ENCODE measurements around the gene MTPN.

Gene MTPN

DNA sequence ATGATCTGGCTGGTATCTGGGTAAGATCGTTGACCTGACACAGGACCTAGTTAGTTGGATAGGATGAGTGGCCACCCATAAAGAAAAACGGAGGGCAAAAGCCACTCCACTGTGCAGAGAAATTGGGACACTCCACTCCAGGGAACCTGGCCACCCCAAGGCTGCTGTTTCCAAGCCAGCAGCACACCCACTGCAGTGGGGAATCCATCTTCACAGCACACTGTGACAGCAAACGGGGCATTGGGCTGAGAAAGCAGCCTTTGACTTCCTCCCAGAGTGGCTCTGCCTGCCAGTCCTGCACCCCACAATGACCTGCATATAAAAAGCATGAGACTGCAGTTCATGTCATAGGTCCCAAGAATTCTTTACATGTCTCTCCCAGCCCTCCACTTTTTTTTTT, 52.9 kb downstream of the MTPN start:
- no peak for DNase-seq (ENCODE audit: low read depth in 2 of 2)

DNA sequence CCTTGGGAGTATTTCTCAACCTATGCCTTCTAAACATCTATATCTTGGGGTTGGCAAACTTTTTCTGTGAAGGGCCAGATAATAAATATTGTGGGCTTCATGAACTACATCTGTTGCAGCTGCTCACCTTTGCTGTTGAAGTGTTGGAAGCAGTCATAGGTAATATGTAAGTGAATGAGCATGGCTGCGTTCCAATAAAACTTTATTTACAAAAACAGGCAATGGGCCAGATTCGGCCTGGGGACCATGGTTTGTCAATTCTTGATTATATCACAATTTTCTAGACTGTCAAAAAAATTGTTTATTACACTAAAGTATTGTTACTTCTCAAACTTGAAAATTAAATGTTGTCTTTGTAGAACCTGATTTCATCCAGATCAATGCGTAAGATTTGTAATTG, 54.9 kb downstream of the MTPN start:
- no peak for DNase-seq (ENCODE audit: low read depth in 2 of 2)

- DNase-seq (ENCODE audit: low read depth in 2 of 2): no peak
These were observed 56.7 kb downstream of the MTPN start for GRCh38 chr7:135920478-135920877.

- no peak for DNase-seq (ENCODE audit: low read depth in 2 of 2)
These were observed 57.9 kb downstream of the MTPN start for GRCh38 chr7:135919071-135919841.

DNA sequence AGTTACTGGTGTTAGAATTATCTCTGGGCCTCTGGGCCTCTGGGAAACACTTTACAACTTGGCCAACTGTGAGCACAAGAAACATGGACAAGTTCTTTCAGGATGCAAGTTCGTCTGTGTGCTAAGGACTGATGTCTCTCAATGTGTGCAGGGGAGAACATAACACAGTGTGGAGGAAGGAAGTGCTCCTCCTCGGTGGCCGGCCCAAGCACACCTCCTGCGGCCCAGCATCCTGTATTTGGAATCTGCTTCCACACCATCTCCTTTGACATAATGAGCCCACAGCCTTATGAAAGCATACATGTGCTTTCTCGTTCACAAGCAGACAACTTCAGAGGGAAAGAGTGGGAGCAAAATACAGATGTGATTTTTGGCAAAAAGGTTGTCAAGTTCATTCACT, 59.0 kb downstream of the MTPN start:
- DNase-seq (ENCODE audit: low read depth in 2 of 2): no peak

DNA sequence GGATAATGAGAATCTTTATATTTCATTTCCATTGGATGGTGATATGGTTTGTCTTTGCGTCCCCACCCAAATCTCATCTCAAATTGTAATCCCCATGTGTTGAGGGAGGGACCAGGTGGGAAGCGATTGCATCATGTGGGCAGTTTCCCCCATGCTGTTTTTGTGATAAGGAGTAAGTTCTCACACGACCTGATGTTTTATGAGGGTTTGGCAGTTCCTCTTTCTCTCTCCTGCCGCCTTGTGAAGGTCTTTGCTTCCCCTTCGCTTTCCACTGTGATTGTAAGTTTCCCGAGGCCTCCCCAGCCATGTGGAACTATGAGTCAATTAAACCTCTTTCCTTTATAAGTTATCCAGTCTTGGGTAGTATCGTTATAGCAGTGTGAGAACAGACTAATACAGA, 59.4 kb downstream of the MTPN start:
- DNase-seq (ENCODE audit: low read depth in 2 of 2): no peak

GRCh38 chr7:135914346-135914745, 62.8 kb downstream of the MTPN start:
- DNase-seq (ENCODE audit: low read depth in 2 of 2): no peak

- no peak for DNase-seq (ENCODE audit: low read depth in 2 of 2)
These were observed 63.8 kb downstream of the MTPN start for GRCh38 chr7:135913404-135913803.

DNA sequence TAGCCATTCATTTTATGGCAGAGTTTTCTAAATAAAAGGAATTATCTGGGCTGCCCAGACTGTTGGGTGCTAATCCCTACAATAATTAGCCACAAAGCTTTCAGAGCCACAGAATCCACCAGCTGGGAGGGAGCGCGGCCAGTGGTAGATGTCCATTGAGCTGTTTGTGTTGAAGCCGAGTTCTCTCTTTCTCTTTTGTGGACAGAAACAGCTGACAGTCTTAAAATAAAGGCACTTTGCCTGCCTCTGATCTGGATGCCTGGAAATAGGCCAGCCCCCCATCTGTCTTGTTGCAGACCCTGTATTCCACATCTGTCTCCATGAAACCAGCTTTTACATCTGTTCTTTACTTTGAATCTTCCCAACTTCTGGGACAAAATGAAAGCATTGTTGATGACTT, 66.1 kb downstream of the MTPN start:
- DNase-seq (ENCODE audit: low read depth in 2 of 2): no peak

DNA sequence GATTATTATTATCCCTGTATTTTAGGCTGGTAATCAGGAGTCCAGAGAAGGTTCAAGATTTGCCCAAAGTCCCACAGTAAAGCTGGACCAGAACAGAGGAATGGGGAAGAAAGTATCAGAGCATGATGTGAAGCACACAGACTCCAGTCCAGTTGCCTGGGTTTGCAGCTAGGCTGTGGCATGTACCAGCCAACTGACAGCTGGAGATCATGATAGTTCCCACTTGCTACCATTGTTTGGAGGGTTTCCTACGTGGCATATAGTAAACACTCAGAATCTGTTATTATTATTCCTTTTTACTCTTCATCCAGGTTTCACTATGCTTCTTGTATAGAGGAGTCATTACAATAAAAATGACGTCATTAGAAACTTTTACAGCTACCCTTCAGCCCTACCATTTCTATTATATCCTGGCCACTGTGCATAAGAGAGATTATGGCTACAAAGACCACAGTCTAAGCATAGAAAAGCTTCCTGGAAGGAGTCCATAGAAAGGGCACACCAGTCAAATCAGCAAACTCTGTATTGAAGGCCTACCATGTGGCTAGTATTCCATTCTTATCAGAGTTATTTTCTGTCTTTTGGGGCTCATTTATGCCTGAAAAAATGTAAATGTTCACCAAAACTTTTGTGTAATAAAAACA, 66.6 kb downstream of the MTPN start:
- DNase-seq (ENCODE audit: low read depth in 2 of 2): no peak

DNA sequence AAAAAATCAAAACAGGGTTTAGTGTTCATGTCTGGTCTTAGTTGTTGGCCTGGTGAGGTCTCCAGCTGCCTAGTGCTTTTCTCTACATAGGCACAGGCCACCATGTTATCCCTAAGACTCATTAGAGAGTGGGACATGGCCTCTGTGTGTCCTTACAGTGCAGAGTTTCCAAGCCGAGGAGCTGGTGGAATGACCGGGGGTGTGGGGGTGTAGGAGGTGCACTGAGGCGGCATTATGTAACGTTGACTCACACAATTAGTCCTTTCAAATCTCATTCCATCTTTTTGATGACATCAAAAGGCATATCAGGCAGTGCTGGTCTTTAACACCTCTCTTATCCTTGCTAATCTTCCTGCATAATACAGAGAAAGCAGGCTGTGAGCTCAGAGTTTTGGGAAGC, 71.3 kb downstream of the MTPN start:
- DNase-seq (ENCODE audit: low read depth in 2 of 2): no peak

- DNase-seq (ENCODE audit: low read depth in 2 of 2): no peak
These were observed 71.8 kb downstream of the MTPN start for GRCh38 chr7:135905355-135905754.

DNA sequence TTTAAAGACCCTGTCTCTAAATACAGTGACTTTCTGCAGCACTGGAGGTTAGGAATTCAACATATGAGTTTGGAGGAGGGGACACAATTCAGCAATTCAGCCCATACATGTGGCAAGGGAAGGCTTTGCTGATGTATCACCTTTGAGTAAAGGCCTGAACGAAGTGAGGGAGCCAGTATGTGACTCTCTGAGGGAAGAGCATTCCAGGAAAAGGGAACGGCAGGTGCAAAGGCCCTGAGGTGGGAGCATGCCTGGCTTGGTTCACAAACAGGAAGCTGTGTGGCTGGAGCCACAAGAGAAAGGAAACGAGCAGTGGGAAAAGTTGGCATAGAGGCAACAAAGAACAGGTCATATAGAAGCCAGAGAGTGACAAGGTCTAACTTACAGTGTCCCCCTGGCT, 72.9 kb downstream of the MTPN start:
- no peak for DNase-seq (ENCODE audit: low read depth in 2 of 2)

DNA sequence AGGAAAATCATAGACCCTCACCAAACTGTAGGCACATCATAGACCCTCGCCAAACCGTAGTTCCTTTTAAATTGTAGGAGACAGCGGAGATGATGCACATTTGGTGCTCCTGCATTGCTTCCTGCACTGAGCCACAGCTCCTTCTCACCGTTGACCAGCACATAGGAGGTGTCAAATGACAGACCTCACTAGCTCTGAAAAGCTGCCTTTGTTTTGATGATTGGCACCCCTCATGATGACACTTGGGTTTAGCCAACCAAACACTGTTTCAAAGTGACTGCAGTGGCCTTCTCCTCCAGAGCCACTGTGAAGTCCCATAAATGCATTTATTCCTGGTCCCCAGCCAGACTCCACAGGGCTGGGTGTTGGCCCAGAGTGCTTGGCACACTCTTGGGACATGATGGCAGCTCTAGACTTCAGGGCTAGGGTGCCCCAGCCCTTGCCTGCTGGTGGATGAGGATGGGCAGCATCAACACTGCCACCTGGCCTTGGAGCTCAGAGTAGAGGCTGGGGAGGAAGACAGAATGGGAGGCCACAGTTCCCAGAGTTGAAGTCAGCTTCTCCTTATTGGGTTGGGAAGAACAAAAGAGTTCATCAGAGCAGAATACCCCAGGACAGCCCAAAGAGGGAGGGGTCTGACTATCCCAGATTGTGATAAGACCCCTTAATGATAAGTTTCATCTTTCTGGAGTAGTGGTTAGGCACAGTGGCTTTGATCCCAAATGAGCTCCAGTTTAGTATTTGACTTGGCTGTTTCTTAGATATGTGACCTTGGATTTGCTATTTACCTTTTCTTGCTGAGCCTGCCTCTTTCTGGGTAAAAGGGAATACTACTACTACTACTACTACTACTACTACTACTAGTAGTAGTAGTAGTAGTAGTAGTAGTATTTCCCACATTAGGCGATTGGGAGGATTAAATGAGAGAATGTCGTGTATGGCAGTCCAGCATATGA, 75.3 kb downstream of the MTPN start:
- DNase-seq (ENCODE audit: low read depth in 2 of 2): no peak

- no peak for DNase-seq (ENCODE audit: low read depth in 2 of 2)
These were observed 77.1 kb downstream of the MTPN start for GRCh38 chr7:135900065-135900546.

DNA sequence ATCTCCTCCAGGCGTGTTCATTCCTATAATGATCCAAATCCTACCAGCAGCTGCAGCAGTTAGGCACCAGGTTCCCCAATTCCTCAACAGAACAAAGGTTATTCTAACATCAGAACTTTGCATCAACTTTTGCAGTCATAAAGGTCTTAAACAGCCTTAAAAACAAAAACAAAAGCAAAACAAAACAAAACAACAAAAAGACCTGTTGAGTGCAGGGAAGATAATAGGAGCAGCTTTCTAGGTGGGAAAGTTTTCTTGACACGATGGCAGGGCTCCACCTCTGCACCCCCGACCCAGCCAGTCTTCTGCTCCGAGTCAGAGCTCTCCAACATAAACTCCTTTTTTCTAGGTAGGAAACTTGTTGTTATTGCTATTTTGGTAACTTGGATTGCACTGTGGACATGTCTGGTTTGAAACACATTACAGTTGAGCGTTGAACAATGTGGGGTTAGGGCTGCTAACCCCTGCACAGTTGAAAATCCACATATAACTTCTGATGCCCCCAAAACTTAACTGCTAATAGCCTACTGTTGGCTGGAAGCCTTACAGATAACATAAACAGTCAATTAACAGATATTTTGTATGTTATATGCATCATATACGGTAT, 77.6 kb downstream of the MTPN start:
- no peak for DNase-seq (ENCODE audit: low read depth in 2 of 2)

DNA sequence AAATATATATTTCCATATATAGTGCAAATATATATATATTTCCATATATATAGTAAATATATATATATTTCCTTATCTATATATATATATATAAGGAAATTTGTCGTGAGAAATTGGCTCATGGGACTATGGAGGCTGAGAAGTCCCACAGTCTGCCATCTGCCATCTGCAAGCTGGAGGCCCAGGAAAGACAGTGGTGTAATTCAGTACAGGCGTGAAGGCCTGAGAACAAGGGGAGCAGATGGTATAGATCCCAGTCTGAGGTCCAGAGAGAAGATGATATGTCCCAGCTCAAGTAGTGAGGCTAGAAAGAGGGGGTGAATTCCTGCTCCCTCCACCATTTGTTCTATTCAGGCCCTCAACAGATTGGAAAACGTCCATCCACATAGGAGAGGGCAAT, 78.9 kb downstream of the MTPN start:
- no peak for DNase-seq (ENCODE audit: low read depth in 2 of 2)

GRCh38 chr7:135894816-135895215, 82.3 kb downstream of the MTPN start:
- no peak for DNase-seq (ENCODE audit: low read depth in 2 of 2)

GRCh38 chr7:135889823-135890222, 87.3 kb downstream of the MTPN start:
- no peak for DNase-seq (ENCODE audit: low read depth in 2 of 2)

DNA sequence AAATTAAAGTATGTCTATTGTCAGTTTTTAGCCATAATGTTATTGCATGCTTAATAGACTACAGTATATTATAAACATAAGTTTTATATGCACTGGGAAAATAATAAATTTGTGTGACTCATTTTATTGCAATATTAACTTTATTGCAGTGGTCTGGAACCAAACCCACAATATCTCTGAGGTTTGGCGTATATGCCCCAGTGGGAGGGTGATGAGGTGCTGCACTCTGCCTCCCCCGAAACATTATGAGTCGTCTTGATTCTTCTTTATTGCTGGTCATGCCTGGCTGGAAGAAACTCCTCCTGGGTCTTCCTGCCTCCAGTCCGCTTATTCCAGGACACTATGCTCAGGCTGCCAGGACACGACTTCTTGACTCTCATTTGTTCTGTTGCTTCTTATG, 88.4 kb downstream of the MTPN start:
- DNase-seq (ENCODE audit: low read depth in 2 of 2): no peak

GRCh38 chr7:135886345-135887132, 90.6 kb downstream of the MTPN start:
- DNase-seq (ENCODE audit: low read depth in 2 of 2): no peak
